BJ (cell line): Measurements from ENCODE around the gene RAI14. TPM values are rescaled to one million over a fixed set of nuclear protein-coding genes. Genes with fewer than 3 reads are reported as not detected.
A peak's percentile ranks its signal among the peaks of the same experiment; 100 is the strongest.

Experiments used
- CTCF ChIA-PET: fragments of 350-600 bp; formaldehyde crosslinking; extraction: SDS; loops from one replicate; lab custom pipeline; 2021; ENCODE audit warnings: antibody characterized with exemption, inconsistent platforms; lab: Yijun Ruan, JAX
- POLR2A ChIA-PET: fragments of 300-600 bp; sonication (Branson Sonifier 250); formaldehyde crosslinking; extraction: SDS; loops from one replicate; lab custom pipeline; 2021; ENCODE audit warnings: antibody characterized with exemption; lab: Charles Lee
- DNase-seq: peaks from one replicate; pipeline ENCODE4 v3.0.0-alpha.2; 2011; ENCODE audit warnings: low read depth
- H3K27me3 ChIP-seq: 2 replicates; pipeline ENCODE4 v1.6.0; 2011; ENCODE audit warnings: low read length; ENCODE audit not compliant: control insufficient read depth, insufficient read depth
- H3K36me3 ChIP-seq: 2 replicates; pipeline ENCODE4 v1.5.1; 2011; ENCODE audit warnings: low read length; ENCODE audit not compliant: control insufficient read depth, insufficient read depth
- H3K4me3 ChIP-seq: 2 replicates; pipeline ENCODE4 v1.5.1; 2011; ENCODE audit warnings: low read depth, mild to moderate bottlenecking, control low read depth, low read length
- CTCF ChIP-seq: IDR thresholded peaks from 2 replicates; pipeline ENCODE4 v1.5.1; 2011; ENCODE audit warnings: low read depth, mild to moderate bottlenecking, control low read depth, inconsistent platforms, low read length, moderate library complexity; ENCODE audit not compliant: insufficient read depth
- polyA plus RNA-seq: library from polyadenylated mRNA; depleted of rRNA; stranded (reverse); fragments of >200 nt; gene quantifications from 2 replicates; pipeline ENCODE4 v1.2.3, GENCODE V29; 2011

RAI14 gene
- polyA plus RNA-seq, 1 experiment, result 183 TPM

- POLR2A ChIA-PET, result no interaction called here
- CTCF ChIA-PET, result interaction anchor here (1.0 to 1.1 kb wide), 2 partner anchors 130 to 149 kb away, joined by 3 read pairs; no protein-coding TSS in a partner anchor
- no peak overlapping the region for H3K4me3 ChIP-seq
Measured at GRCh38 chr5:34673463-34674125, 17.5 kb downstream of the RAI14 start.

GRCh38 chr5:34674187-34674586 lies 18.1 kb downstream of the RAI14 start:
- ChIA-PET POLR2A (no interaction called here), CTCF (interaction anchor here (1.0 to 1.1 kb wide), 2 partner anchors 129 to 150 kb away, joined by 3 read pairs; no protein-coding TSS in a partner anchor)
- DNase-seq, result peak; percentile 87
- H3K27me3 ChIP-seq, result no peaks in the 10 kb centered on the region
- TF ChIP-seq CTCF, result no peak
- peaks cover 7% of the 10 kb centered on the region for H3K36me3 ChIP-seq
- H3K4me3 ChIP-seq, result no peak overlapping the region

More at GRCh38 chr5:34673463-34674125, 17.5 kb downstream of the RAI14 start:
- H3K27me3 ChIP-seq, result no peaks in the 10 kb centered on the region
- H3K36me3 ChIP-seq, result peaks cover 8% of the 10 kb centered on the region
- no peak for TF ChIP-seq CTCF
- no peak for DNase-seq

GRCh38 chr5:34675857-34676256 lies 19.7 kb downstream of the RAI14 start:
- Histone ChIP-seq H3K4me3 (no peak overlapping the region), H3K36me3 (peaks cover 9% of the 10 kb centered on the region), H3K27me3 (no peaks in the 10 kb centered on the region)
- CTCF ChIA-PET, result interaction anchor here (0.9 kb wide), 1 partner anchor 46 kb away, joined by 3 read pairs; no protein-coding TSS in a partner anchor
- TF ChIP-seq CTCF, result no peak
- POLR2A ChIA-PET, result interaction anchor here (0.6 to 0.7 kb wide), 2 partner anchors 142 to 185 kb away, joined by 4 to 8 read pairs; no protein-coding TSS in a partner anchor
- no peak for DNase-seq

GRCh38 chr5:34676416-34676815 lies 20.3 kb downstream of the RAI14 start:
- no peak for DNase-seq
- peaks cover 9% of the 10 kb centered on the region for H3K36me3 ChIP-seq
- no peak overlapping the region for H3K4me3 ChIP-seq
- CTCF ChIA-PET, result no interaction called here
- POLR2A ChIA-PET, result interaction anchor here (0.7 kb wide), 1 partner anchor 9 kb away, joined by 23 read pairs; no protein-coding TSS in a partner anchor
- TF ChIP-seq CTCF, result no peak
- no peaks in the 10 kb centered on the region for H3K27me3 ChIP-seq

- no peak for DNase-seq
- no peak for TF ChIP-seq CTCF
- POLR2A ChIA-PET, result interaction anchor here (0.6 kb wide), 1 partner anchor 21 kb away, joined by 14 read pairs; the partner anchor contains the start of gene RAI14
- Histone ChIP-seq H3K27me3 (no peaks in the 10 kb centered on the region), H3K4me3 (no peak overlapping the region), H3K36me3 (peaks cover 9% of the 10 kb centered on the region)
- CTCF ChIA-PET, result no interaction called here
Measured at GRCh38 chr5:34677428-34677827, 21.3 kb downstream of the RAI14 start.
